ENCODE measurements around the gene CREG2.
A peak's percentile ranks its signal among the peaks of the same experiment; 100 is the strongest.

The CREG2 gene

GRCh38 chr2:101400048-101400447, 12.7 kb upstream of the CREG2 start:
- H3K27ac ChIP-seq: no peak overlapping the region
- TF ChIP-seq, protein P1, sequence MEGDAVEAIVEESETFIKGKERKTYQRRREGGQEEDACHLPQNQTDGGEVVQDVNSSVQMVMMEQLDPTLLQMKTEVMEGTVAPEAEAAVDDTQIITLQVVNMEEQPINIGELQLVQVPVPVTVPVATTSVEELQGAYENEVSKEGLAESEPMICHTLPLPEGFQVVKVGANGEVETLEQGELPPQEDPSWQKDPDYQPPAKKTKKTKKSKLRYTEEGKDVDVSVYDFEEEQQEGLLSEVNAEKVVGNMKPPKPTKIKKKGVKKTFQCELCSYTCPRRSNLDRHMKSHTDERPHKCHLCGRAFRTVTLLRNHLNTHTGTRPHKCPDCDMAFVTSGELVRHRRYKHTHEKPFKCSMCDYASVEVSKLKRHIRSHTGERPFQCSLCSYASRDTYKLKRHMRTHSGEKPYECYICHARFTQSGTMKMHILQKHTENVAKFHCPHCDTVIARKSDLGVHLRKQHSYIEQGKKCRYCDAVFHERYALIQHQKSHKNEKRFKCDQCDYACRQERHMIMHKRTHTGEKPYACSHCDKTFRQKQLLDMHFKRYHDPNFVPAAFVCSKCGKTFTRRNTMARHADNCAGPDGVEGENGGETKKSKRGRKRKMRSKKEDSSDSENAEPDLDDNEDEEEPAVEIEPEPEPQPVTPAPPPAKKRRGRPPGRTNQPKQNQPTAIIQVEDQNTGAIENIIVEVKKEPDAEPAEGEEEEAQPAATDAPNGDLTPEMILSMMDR (conservative IDR thresholded peaks at IDR 0.05): no peak

GRCh38 chr2:101399021-101399799, 11.9 kb upstream of the CREG2 start:
- TF ChIP-seq, protein P1 (conservative IDR thresholded peaks at IDR 0.05): no peak
- no peak overlapping the region for H3K27ac ChIP-seq

- TF ChIP-seq, protein P1 (conservative IDR thresholded peaks at IDR 0.05): no peak
- H3K27ac ChIP-seq: no peak overlapping the region
Observed at GRCh38 chr2:101398116-101398821, 11.0 kb upstream of the CREG2 start.

DNA sequence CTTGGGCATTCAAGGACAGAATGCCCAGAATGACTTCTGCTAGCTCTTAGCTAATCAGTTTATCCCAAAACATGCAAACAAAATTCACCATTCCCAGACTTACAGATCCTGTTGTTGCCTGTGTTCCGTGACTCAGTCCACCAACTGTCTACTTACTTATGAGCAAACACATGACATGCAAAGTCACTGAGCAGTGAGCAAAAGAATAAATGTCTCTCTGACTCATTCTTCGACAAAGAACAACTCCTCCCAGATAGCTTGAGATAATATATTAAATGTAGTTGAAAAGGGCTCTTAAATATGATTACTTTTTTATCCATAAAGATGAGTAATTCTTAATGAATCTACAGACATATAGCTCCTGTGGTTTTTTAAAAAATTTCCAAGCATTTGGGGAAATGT, 9.0 kb upstream of the CREG2 start:
- TF ChIP-seq, protein P1 (conservative IDR thresholded peaks at IDR 0.05): no peak

GRCh38 chr2:101395545-101396315, 8.4 kb upstream of the CREG2 start:
- no peak overlapping the region for H3K27ac ChIP-seq
- TF ChIP-seq, protein P1 (conservative IDR thresholded peaks at IDR 0.05): no peak

More for the DNA sequence above, 9.0 kb upstream of the CREG2 start:
- no peak overlapping the region for H3K27ac ChIP-seq

GRCh38 chr2:101388232-101388631, 929 bp upstream of the CREG2 start:
- TF ChIP-seq, protein P1 (conservative IDR thresholded peaks at IDR 0.05): no peak
- H3K27ac ChIP-seq: no peak overlapping the region

- TF ChIP-seq, protein P1 (conservative IDR thresholded peaks at IDR 0.05): no peak
- peak overlapping the region; percentile 53; the same call in 1 of the 2 replicates for H3K27ac ChIP-seq
Observed at GRCh38 chr2:101386599-101387150, 628 bp downstream of the CREG2 start.

Measured in VCaP (cell line).